Tibial artery (tissue), 4 donors: Measurements from ENCODE around the gene PPA1.

Experiments used
- DNase-seq, 2 donors: peaks; one replicate each; pipeline ENCODE4 v3.0.0-alpha.2; 2019
- H3K27ac ChIP-seq, 2 donors: fragments of 200-600 bp; sonication (generic) in 1 of 2; 1 replicate in 1 of 2; 2 replicates in 1 of 2; pipeline ENCODE4 v1.5.1; 2018 to 2019; ENCODE audit warnings: mild to moderate bottlenecking in 1 of 2
- H3K27me3 ChIP-seq, 2 donors: fragments of 200-600 bp; sonication (generic) in 1 of 2; one replicate each; pipeline versions ENCODE4 v1.5.1 to v1.6.0; 2016 to 2019
- H3K36me3 ChIP-seq, 3 donors: fragments of 200-600 bp; sonication (generic) in 2 of 3; one replicate each; pipeline ENCODE4 v1.5.1; 2016 to 2019; ENCODE audit warnings: mild to moderate bottlenecking in 2 of 3
- H3K4me1 ChIP-seq, 4 donors: fragments of 200-600 bp; sonication (generic) in 2 of 4; 1 replicate in 3 of 4; 2 replicates in 1 of 4; pipeline ENCODE4 v1.5.1; 2016 to 2019
- H3K4me3 ChIP-seq, 2 donors: fragments of 200-600 bp; sonication (generic) in 1 of 2; 1 replicate in 1 of 2; 2 replicates in 1 of 2; pipeline ENCODE4 v1.5.1; 2018 to 2019; ENCODE audit warnings: mild to moderate bottlenecking in 2 of 2
- H3K9me3 ChIP-seq, 3 donors: fragments of 200-600 bp; sonication (generic) in 1 of 3; one replicate each; pipeline ENCODE4 v1.5.1; 2016 to 2019
- intact Hi-C: fragments of 100-400 bp; cut with DNase I; formaldehyde crosslinking; loops from one replicate; pipeline ENCODE4 v1.15.0; 2023; ENCODE audit warnings: low total_unique reads
- TF ChIP-seq, protein P1 (sequence below), 2 experiments: fragments of 200-600 bp in 1 of 2; fragments of 450-650 bp in 1 of 2; IDR thresholded peaks; one replicate each; pipeline ENCODE4 v1.5.1; 2017 to 2019; ENCODE audit warnings: antibody characterized with exemption in 2 of 2, mild to moderate bottlenecking in 1 of 2, moderate library complexity in 1 of 2

PPA1 gene

DNA sequence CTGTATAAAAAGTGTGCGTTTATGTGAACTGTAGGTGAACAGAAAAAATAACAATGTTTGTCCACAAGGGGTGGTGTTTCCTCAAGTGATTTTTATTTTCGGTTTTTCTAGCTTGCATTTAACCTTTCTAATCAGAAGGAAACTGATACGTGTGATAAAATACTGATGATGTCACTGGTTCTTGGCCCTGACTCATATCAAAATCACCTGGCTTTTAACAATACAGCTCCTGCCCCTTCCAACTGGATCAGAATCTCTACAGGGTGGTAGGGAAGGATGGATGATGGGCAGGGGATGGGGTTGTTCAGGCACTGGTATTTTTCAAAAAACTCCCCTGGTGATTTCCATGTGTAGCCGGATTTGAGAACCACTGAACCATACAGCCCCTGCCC is 39.7 kb upstream of the PPA1 start:
- no peaks in the 10 kb centered on the region for H3K27me3 ChIP-seq
- no peak overlapping the region for H3K4me3 ChIP-seq
- intact Hi-C loops = no loop called here
- TF ChIP-seq, protein P1, sequence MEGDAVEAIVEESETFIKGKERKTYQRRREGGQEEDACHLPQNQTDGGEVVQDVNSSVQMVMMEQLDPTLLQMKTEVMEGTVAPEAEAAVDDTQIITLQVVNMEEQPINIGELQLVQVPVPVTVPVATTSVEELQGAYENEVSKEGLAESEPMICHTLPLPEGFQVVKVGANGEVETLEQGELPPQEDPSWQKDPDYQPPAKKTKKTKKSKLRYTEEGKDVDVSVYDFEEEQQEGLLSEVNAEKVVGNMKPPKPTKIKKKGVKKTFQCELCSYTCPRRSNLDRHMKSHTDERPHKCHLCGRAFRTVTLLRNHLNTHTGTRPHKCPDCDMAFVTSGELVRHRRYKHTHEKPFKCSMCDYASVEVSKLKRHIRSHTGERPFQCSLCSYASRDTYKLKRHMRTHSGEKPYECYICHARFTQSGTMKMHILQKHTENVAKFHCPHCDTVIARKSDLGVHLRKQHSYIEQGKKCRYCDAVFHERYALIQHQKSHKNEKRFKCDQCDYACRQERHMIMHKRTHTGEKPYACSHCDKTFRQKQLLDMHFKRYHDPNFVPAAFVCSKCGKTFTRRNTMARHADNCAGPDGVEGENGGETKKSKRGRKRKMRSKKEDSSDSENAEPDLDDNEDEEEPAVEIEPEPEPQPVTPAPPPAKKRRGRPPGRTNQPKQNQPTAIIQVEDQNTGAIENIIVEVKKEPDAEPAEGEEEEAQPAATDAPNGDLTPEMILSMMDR (IDR thresholded peaks at IDR 0.05) = peak; percentile 32 to 49
- H3K9me3 ChIP-seq = no peaks in the 10 kb centered on the region
- peaks cover 0 to 5% (median 0%) of the 10 kb centered on the region in 4 donors for H3K4me1 ChIP-seq
- no peak overlapping the region for H3K27ac ChIP-seq
- no peak for DNase-seq
- no peaks in the 10 kb centered on the region for H3K36me3 ChIP-seq

DNA sequence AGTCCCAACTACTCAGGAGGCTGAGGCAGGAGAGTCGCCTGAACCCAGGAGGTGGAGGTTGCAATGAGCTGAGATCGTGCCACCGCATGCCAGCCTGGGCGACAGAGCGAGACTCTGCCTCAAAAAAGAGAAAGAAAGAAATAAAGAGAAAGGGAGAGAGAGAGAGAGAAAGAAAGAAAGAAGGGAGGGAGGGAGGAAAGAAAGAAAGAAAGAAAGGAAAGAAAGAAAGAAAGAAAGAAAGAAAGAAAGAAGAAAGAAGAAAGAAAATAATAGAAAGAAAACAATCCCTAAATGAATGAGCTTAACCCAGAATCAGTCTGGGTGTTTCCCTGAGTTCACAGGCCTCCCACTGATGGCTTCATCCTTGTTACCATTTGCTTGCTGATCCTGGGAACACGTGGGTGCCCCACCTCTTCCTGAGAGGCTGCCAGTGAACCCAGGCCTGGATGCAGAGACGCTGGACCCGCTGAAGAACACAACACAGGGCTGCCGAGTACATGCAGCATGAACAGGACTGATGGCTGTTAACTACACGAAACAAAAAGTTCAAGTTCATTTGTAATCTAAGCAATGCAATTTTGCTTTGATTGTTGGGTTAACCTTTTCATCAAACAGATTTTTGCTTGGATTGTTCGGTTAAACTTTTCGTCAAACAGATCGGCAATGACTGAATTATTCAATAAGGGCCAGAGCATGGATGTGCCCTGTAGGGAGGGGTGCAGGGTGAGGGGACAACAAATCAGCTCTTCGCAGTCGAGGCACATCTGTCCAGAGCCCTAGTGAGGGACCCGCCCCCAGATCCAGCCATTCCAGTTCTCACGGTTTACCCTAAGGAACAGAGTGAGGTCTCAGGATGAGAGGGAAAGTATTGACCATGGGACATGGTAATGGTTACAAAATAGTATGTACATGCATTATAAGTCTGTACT is 39.0 kb upstream of the PPA1 start:
- Histone ChIP-seq H3K36me3 (no peaks in the 10 kb centered on the region), H3K4me1 (peaks cover 0 to 5% (median under 1%) of the 10 kb centered on the region in 4 donors), H3K9me3 (no peaks in the 10 kb centered on the region), H3K27me3 (no peaks in the 10 kb centered on the region), H3K4me3 (no peak overlapping the region), H3K27ac (no peak overlapping the region)
- intact Hi-C loops = no loop called here
- TF ChIP-seq, protein P1 (IDR thresholded peaks at IDR 0.05) = no peak
- peak; percentile 59 to 72 for DNase-seq

DNA sequence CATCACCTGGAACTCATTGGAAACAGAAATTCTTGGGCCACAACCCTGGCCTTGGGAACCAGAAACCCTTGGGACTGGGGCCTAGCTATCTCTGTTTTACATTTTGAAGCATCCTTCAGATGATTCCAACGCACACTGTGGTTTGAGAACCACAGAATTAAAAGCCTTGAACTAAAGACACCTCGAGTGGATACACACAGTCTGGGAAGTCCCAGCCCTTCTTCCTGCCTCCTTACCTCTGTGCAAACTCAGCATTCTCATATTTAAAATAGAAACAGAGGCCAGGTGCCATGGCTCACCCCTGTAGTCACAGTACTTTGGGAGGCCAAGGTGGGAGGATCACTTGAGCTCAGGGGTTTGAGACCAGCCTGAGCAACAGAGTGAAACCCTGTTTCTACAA is 37.7 kb upstream of the PPA1 start:
- Histone ChIP-seq H3K27ac (no peak overlapping the region), H3K4me1 (peaks cover 0 to 5% (median 1%) of the 10 kb centered on the region in 4 donors), H3K9me3 (no peaks in the 10 kb centered on the region), H3K4me3 (no peak overlapping the region), H3K27me3 (no peaks in the 10 kb centered on the region), H3K36me3 (no peaks in the 10 kb centered on the region)
- TF ChIP-seq, protein P1 (IDR thresholded peaks at IDR 0.05) = no peak
- no peak for DNase-seq
- intact Hi-C loops = no loop called here

DNA sequence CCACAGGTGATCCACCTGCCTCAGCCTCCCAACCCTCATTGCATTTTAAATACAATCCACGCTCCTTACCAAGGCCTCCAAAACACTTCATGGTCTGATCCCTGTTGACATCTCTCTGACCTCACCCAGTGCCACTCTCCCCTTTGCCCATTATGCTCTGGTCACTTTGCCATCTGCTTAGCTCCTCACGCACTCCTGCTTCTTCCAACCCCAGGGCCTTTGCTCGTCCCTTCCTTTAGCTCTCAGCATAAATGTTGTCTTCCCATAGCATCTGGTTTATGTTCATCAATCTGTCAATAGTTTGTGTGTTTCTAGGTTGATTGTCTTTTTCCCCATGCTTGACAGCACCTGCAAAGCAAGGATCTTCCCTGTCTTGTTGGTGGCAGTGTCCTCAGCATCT is 36.5 kb upstream of the PPA1 start:
- intact Hi-C loops = no loop called here
- DNase-seq = no peak

DNA sequence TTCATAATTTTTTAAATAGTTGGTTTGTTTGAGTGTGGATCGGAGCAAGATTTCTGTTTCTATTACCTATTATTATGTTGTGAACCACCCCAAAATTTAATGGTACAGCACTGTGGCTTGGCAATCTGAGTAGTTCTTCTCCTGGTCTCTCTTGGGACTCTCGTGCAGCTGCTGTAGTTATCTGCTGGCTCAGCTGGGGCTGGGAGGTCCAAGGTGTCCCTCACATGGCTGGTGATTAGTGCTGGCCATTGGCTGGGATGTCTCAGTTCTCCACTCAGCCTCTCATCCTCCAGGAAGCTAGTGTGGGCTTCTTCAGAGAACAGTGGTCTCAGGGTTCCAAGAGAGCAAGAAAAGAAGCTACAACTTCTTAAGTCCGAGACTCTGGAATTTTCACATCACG is 35.1 kb upstream of the PPA1 start:
- H3K27ac ChIP-seq = no peak overlapping the region
- H3K9me3 ChIP-seq = no peaks in the 10 kb centered on the region
- no peaks in the 10 kb centered on the region for H3K36me3 ChIP-seq
- intact Hi-C loops = no loop called here
- no peak overlapping the region for H3K4me3 ChIP-seq
- TF ChIP-seq, protein P1 (IDR thresholded peaks at IDR 0.05) = no peak
- no peak for DNase-seq
- H3K4me1 ChIP-seq = peaks cover 0 to 3% (median 0%) of the 10 kb centered on the region in 4 donors
- no peaks in the 10 kb centered on the region for H3K27me3 ChIP-seq

More for the DNA sequence above, 36.5 kb upstream of the PPA1 start:
- H3K9me3 ChIP-seq = no peaks in the 10 kb centered on the region
- H3K27ac ChIP-seq = no peak overlapping the region
- H3K27me3 ChIP-seq = no peaks in the 10 kb centered on the region
- H3K4me1 ChIP-seq = peaks cover 0 to 3% (median under 1%) of the 10 kb centered on the region in 4 donors
- TF ChIP-seq, protein P1 (IDR thresholded peaks at IDR 0.05) = no peak
- no peak overlapping the region for H3K4me3 ChIP-seq
- H3K36me3 ChIP-seq = no peaks in the 10 kb centered on the region
